ENCODE data around the gene KIAA1958. TPM values are rescaled to one million over a fixed set of nuclear protein-coding genes. Genes with fewer than 3 reads are reported as not detected.
"Not testable (repeated sequence)": the region's sequence is repeated elsewhere in the genome, so short reads cannot be mapped to it uniquely, and the experiment has no call there.

KIAA1958 gene
- total and polyA plus RNA-seq, 4 donors: 0.99 to 7.1 (median 3.3) TPM

GRCh38 chr9:112507001-112507680 lies 20.5 kb downstream of the KIAA1958 start (continued):
- no peak for TF ChIP-seq REST (IDR thresholded peaks at IDR 0.05)
- TF ChIP-seq MAX (IDR thresholded peaks at IDR 0.05): no peak
- no peak for TF ChIP-seq YY1 (IDR thresholded peaks at IDR 0.05)

- TF ChIP-seq TAF1 (conservative IDR thresholded peaks at IDR 0.05) (no peak), GABPA (IDR thresholded peaks at IDR 0.05 in 1 of 2, conservative IDR thresholded peaks at IDR 0.05 in 1 of 2) (no peak), YY1 (IDR thresholded peaks at IDR 0.05) (no peak), HNF4G (IDR thresholded peaks at IDR 0.05) (no peak), ATF3 (IDR thresholded peaks at IDR 0.05) (no peak), RAD21 (IDR thresholded peaks at IDR 0.05) (no peak), SP1 (IDR thresholded peaks at IDR 0.05) (no peak), FOXA1 (IDR thresholded peaks at IDR 0.05) (no peak), CTCF (IDR thresholded peaks at IDR 0.05; ENCODE audit: low read depth, low read length, missing input control) (no peak), REST (IDR thresholded peaks at IDR 0.05) (no peak), HNF4A (conservative IDR thresholded peaks at IDR 0.05) (no peak), EGR1 (IDR thresholded peaks at IDR 0.05; ENCODE audit: low read depth in 2 of 2) (no peak), ZBTB33 (IDR thresholded peaks at IDR 0.05) (no peak), RXRA (IDR thresholded peaks at IDR 0.05) (no peak), JUND (IDR thresholded peaks at IDR 0.05) (no peak), NR2F2 (IDR thresholded peaks at IDR 0.05) (no peak), FOXA2 (IDR thresholded peaks at IDR 0.05) (no peak)
- Histone ChIP-seq H3K27me3 (ENCODE audit: control insufficient read depth in 4 of 4, insufficient read depth in 4 of 4, low read length in 3 of 4) (no peaks in the 10 kb centered on the region), H3K9me3 (ENCODE audit: control insufficient read depth in 4 of 4, low read length in 3 of 4) (no peaks in the 10 kb centered on the region), H3K36me3 (ENCODE audit: control insufficient read depth in 4 of 4, insufficient read depth in 3 of 4, low read depth in 1 of 4, low read length in 3 of 4) (no peaks in the 10 kb centered on the region), H3K9ac (ENCODE audit: low read depth in 1 of 2, low read length in 2 of 2) (no peak overlapping the region), H3K4me3 (ENCODE audit: low read depth in 1 of 3, low read length in 3 of 3) (no peak overlapping the region), H3K27ac (ENCODE audit: low read depth in 1 of 2, low read length in 2 of 2) (no peak overlapping the region), H3K4me1 (ENCODE audit: control insufficient read depth in 4 of 4, insufficient read depth in 4 of 4, low read length in 3 of 4) (peaks cover 1 to 23% (median 9%) of the 10 kb centered on the region in 4 donors)
- 96% methylated on average over 2 of the region's 2 CpGs for WGBS
- DNase-seq (ENCODE audit: low spot score): no peak
These were observed 21.8 kb downstream of the KIAA1958 start for GRCh38 chr9:112508377-112508776.

GRCh38 chr9:112512377-112512776 lies 25.8 kb downstream of the KIAA1958 start:
- not testable (repeated sequence) for H3K4me3 ChIP-seq (ENCODE audit: low read depth in 1 of 3, low read length in 3 of 3); H3K27me3 ChIP-seq (ENCODE audit: control insufficient read depth in 4 of 4, insufficient read depth in 4 of 4, low read length in 3 of 4); H3K36me3 ChIP-seq (ENCODE audit: control insufficient read depth in 4 of 4, insufficient read depth in 3 of 4, low read depth in 1 of 4, low read length in 3 of 4); H3K9me3 ChIP-seq (ENCODE audit: control insufficient read depth in 4 of 4, low read length in 3 of 4); DNase-seq (ENCODE audit: low spot score); H3K4me1 ChIP-seq (ENCODE audit: control insufficient read depth in 4 of 4, insufficient read depth in 4 of 4, low read length in 3 of 4); H3K9ac ChIP-seq (ENCODE audit: low read depth in 1 of 2, low read length in 2 of 2); H3K27ac ChIP-seq (ENCODE audit: low read depth in 1 of 2, low read length in 2 of 2)
- WGBS: 96% methylated on average over 3 of the region's 4 CpGs

Data from liver (tissue), 9 donors.